WI38 (cell line): ENCODE measurements around the gene SLC2A11.

Experiments
- H3K4me3 ChIP-seq: 2 replicates; pipeline ENCODE4 v1.5.1; 2011; ENCODE audit warnings: low read depth, mild to moderate bottlenecking, control low read depth, low read length
- CTCF ChIP-seq: IDR thresholded peaks from 2 replicates; pipeline ENCODE4 v1.5.1; 2012; ENCODE audit warnings: low read depth, mild to moderate bottlenecking, control low read depth, low read length

The SLC2A11 gene

DNA sequence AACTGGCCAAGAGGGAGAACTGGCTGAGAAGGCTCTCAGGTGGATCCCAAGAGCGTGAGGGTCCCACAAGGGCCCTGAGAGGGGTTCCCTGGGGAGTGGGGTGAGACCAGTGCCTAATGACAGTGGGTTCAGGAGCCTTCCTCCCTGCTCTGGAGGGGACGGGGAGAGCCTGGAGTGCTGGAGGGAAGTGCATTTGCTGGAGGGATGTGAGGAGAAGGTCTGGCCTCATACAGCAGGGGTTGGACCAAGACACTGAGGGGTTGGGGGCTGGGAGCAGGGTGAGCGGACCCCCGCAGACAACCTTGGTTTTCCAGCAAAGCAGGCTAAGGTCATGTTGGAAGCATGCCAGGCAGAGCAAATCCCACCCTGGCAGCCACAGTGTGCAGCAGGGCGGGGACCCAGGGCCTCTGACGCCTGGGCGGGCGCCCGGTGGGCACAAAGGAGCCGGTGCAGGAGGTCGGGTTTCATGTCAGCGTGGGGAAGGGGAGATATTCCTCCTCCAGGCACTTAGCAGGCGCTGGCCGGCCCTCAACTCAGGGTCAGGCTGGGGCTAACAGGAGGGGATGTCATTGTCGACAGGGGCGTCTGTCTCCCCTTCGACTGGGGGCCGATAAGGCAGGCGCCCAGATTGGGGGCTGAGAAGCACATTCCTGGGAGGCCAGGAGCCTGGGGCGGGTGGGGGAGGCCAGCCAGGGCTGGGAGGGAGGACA, 15.8 kb upstream of the SLC2A11 start:
- H3K4me3 ChIP-seq: no peak overlapping the region
- no peak for TF ChIP-seq CTCF

DNA sequence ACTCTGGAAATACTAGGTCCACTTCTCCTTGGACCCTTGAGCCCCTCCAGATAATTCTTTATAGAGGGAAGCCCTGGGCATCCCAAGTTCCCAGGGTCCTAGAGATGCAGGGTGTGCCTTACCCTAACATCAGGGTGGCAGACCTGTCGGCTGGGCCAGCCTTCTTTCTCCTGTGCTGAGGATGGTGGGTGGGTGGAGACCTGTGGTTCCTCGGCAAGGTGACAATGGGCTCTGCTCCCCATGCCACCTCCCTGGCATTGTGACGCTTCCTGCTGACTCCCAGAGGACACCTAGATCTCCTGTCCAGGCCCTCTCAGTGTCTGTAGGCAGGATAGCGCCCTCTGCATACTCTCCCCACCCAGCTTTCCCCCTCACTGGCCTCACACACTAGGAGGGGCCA, 15.1 kb upstream of the SLC2A11 start:
- no peak for TF ChIP-seq CTCF
- no peak overlapping the region for H3K4me3 ChIP-seq

- TF ChIP-seq CTCF: no peak
- H3K4me3 ChIP-seq: no peak overlapping the region
Measured at GRCh38 chr22:23844739-23845202, 12.9 kb upstream of the SLC2A11 start.

- H3K4me3 ChIP-seq: no peak overlapping the region
- TF ChIP-seq CTCF: no peak
Measured at GRCh38 chr22:23845265-23846080, 12.2 kb upstream of the SLC2A11 start.

GRCh38 chr22:23846081-23846469, 11.6 kb upstream of the SLC2A11 start:
- TF ChIP-seq CTCF: no peak
- no peak overlapping the region for H3K4me3 ChIP-seq

GRCh38 chr22:23847310-23847920, 10.3 kb upstream of the SLC2A11 start:
- H3K4me3 ChIP-seq: no peak overlapping the region
- TF ChIP-seq CTCF: no peak
